GM19324 (cell line): ENCODE measurements around the gene CROCC2.

Source experiments
- ATAC-seq: cut with Tn5 transposase; IDR thresholded peaks from one replicate; pipeline ENCODE4 v1.9.1; 2021; ENCODE audit warnings: mild to moderate bottlenecking, moderate library complexity; ENCODE audit not compliant: unreplicated experiment, low FRiP score

CROCC2 gene

DNA sequence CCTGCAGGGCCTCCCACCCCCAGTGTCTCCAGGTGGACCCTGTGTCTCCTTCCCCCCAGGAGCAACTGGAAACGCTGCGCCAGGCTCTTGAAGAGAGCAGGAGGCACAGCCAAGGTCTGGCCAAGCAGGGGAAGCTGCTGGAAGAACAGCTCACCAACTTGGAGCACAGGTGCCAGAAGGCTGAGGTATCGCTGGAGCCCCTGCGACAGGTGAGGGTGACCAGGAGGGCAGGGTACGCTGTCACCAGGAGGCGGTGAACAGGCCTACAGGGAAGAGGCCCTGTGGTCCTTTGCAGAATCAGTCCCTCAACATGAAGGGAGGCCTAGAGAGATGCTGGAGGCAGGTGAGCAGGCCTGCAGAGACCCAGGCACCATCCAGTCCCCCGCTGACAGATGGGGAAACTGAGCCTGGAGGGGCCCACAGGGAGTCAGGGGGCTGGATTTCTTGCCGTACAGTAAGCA, 76.7 kb downstream of the CROCC2 start:
- no peak for ATAC-seq

DNA sequence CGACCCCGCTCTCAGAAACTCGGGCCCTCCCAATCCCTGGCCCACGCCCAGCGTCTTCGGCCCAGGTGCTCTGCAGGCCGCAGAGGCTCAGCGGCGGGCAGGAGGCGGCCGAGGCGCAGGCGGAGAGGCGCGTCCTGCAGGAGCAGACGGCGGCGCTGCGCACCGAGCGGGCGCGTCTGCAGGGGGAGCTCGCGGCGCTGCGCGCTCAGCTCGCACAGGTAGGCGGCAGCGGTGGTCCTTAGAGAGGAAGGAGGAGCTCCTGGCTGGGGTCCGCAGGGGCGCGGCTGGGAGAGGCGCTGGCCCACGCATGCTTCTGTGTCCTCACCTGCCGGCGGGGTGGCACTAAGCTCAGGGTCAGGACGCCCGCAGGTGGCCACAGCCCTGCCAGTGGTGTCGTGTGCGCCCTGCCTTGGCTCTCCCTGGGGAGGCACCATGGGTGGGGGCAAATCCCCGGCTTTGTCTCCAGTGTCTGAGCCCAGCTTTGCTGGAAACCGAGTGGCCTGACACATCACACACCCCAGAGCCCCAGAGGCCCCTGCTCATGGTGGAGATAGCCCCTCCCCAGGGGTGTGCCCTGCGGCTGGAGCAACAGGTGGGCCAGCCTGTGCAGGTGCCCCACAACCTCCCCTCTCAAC, 77.3 kb downstream of the CROCC2 start:
- no peak for ATAC-seq

GRCh38 chr2:240983996-240984498, 77.9 kb downstream of the CROCC2 start:
- ATAC-seq = no peak

GRCh38 chr2:240985881-240986786, 80.0 kb downstream of the CROCC2 start:
- ATAC-seq = no peak

DNA sequence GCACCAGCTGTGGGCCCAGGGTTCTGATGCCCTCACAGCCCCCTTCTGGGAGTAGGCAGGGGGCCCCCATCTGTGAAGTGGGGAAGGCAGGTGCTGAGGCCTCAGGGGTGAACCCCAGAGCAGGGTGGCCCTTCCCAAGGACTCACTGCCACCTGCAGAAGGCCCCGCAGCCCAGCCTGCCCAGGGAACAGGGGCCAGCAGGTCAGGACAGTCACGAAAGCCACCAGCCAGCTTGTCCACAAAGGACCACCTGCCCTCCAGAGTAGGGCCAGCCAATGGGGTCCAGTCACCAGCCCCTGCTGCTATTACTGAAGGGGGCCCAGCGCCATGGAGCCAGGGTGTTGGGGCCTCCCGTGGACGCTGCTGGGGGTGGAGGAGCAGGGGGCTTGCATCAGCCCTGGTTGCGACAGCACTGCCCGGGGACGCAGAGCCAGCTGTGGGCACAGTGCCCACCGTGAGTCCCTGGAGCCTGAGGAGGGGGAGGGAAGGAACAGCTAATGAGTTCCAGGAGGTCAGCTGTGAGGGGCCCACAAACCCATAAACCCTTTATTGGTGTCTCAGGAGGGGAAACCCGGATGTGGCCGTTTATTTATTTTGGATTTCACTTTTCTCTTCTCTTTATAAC, 80.8 kb downstream of the CROCC2 start:
- ATAC-seq = no peak

DNA sequence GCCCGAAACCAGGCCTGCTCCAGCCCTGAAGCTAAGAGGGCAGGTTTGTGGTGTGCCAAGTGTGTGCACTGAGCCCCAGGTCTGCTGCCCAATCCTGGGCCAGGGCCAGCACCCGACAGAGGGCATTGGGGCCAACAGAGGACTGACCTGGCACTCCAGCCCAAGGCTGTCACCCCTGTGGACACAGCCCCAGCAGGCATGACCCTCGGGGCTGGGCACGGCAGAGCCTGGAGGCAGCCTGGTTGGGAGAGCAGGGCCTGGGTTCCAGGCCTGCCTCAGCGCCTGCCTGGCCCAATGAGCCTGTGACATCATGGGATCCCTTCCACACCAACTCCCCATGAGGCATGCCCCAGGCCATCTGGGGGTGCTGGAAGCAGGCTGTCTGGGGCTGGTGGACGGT, 81.5 kb downstream of the CROCC2 start:
- no peak for ATAC-seq

DNA sequence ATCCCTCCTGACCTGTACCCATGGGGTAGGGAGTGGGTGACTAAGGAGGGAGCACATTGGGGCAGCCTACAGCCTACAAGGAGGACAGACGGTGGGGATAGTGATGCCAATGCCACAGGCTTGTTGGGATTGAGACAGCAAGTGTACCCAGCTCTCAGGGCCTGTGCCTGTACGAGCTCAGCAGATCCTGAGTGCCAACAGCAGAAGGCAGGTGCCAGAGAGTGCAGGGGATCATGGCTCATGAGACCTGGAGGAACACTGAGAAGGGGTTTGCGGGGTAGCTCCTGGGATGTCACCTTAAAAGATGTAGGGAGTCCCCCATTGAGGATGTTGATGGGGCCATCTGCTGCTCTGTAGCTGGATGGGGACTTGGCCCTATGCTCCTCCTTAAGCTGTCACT, 82.0 kb downstream of the CROCC2 start:
- ATAC-seq = no peak

DNA sequence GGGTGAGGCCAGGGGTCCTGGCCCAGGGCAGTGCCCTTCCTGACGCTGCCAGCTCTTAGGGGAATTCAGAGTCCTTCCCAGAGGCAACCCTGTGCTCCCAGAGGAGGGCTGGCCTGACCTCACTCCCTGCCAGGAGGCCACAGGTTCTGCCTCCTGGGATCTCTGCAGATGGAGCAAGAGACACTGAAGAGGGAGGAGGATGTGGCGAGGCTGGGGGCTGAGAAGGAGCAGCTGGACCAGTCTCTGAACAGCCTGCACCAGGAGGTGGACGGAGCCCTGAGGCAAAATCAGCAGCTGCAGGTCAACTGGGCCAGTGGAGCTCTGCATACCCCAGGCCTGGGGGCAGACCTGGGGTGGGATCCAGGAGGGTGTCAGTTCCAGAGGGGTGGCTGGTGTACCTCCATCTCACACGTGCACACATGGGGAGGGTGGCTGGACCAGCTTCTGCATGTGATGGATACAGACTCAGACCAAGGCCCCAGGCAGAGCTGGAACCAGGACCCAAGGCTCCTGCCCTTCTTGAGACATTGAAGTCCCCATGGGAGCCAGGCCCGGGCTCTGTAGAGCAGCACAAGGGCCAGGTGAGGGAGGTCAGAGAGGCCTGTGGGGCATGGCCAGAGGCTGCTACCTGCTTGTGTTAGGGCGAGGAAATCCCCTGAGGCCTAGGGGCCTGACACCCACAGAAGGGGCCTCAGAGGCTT, 82.6 kb downstream of the CROCC2 start:
- no peak for ATAC-seq

- ATAC-seq = no peak
Observed at GRCh38 chr2:240989451-240990265, 83.5 kb downstream of the CROCC2 start.

- no peak for ATAC-seq
Observed at GRCh38 chr2:240990266-240990529, 84.1 kb downstream of the CROCC2 start.

DNA sequence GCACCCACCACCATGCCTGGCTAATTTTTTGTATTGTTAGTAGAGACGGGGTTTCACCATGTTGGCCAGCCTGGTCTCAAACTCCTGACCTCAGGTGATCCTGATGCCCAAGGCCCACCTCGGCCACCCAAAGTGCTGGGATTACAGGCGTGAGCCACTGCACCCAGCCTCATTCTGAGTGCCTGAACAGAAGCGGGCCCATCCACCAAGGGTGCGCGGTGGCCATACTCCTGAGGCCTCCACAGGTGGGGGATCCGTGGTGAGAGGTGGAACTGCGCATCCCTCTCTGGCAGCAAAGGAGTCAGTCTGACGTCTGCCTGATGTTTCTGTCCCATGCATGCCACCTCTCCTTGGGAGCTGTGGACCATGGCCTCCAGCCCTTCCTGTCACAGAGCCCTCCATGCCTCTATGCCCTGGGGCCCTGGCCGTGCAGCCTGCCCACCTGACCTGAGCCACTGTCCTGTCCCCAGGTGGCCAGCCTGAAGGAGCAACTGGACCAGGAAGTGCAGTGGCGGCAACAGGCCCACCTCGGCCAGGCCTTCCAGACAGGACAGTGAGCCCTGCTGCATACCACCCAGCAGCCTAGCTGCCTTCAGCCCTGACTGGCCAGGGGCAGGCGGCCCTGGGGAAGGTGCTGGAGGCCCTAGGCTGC, 84.7 kb downstream of the CROCC2 start:
- no peak for ATAC-seq

DNA sequence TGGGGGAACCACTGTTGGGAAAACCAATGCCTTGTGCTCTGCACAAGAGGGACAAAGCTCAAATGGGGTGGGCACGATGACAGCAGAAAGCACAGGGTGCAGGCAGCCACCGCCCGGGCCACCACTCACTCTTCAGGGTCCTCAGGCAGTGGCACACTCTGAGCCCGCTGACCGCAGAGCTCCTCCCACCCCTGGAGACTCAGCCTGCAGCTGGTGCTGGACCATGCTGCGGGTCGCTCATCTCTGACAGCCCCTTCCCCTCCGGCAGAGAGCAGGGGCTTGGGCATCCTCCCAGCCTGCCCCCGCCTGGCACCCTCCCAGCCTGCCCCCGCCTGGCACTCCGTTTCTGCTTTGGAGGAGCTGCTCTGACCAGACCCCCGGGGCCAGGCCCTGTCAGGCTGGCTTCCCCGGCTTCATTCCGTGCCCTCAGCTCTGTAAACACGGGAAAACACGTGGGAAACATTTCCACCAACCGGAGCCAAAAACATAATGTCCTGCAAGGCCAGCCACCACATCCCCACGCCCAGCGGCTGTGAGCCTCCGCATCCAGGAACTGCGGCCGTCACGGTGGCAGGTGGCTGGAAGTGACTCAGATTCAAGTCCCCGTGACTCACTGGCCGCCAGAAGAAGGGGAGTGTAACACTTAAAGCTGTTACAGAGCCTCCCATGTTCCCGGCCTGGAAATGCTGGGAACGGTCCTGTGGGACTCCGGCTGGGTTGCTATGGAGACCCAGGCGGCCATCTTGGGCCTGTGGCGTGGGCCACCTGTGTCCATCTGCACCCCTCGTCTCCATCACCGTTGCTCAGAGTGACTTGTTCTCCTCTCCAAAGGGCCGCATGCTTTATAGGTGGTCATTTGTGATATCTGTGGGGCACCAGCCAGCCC, 85.5 kb downstream of the CROCC2 start:
- no peak for ATAC-seq

- no peak for ATAC-seq
Observed at GRCh38 chr2:240992572-240993291, 86.6 kb downstream of the CROCC2 start.

GRCh38 chr2:240993446-240994170, 87.5 kb downstream of the CROCC2 start:
- no peak for ATAC-seq

DNA sequence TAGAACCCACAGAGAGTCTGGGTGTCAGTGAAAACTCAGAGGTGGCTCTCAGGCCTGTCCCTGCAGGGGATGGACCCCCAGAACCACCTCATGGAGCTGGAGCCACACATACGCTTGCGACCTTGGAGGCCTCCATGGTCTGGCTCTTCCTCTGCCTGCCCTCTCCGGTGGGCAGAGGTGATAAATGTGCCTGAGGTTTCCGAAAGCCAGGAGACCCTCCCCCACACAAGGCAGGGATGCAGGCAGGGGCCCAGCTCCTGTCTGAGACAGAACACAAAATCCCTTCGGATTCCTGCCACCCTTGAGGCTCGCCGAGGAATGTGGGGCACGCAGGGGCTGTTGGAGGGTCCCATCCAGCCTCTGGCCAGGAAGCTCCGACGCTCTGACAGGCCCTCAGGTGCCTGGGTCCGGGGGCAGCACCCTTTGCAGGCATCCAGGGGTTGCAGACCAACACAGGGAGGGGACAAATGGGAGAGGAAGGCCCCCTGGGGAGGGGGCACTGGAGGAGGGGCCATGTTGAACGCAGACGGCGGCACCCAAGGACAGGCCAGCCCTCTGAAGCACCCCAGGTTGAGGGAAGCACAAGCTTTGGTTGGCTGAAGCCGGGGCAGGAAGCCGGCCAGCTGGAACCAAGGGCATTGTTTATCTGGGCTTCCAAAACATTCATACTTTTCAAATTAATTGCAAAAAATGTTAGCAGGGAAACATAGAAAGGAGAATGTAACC, 88.2 kb downstream of the CROCC2 start:
- ATAC-seq = no peak
